PC-3 (cell line): ENCODE data around the gene WDFY3.

Experiments used
- EZH2phosphoT487 ChIP-seq: fragments of 300-600 bp; sonication (generic); IDR thresholded peaks from 2 replicates; pipeline ENCODE4 v1.6.1; 2018; ENCODE audit warnings: mild to moderate bottlenecking, antibody characterized with exemption, low read length, borderline replicate concordance
- TF ChIP-seq, protein P1 (sequence below): fragments of 300-600 bp; sonication (generic); conservative IDR thresholded peaks from 2 replicates; pipeline ENCODE4 v1.5.1; 2017; ENCODE audit warnings: antibody characterized with exemption, low read depth, mild to moderate bottlenecking, low read length

DNA sequence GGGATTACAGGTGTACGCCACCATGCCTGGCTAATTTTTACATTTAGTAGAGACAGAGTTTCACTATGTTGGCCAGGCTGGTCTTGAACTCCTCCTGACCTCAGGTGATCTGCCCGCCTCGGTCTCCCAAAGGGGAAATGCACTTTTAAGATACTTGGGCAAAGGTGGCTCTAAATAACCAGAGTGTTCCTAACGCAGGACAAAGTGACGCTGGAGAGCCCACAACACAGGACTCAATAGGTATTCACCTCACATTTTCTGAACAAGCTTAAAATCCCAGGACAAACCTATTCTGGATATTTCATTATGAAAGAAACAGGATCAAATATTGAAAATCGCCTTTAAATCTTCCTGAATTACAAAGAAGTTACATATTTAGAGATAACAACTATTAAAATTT lies 69.0 kb downstream of the WDFY3 start:
- TF ChIP-seq, protein P1, sequence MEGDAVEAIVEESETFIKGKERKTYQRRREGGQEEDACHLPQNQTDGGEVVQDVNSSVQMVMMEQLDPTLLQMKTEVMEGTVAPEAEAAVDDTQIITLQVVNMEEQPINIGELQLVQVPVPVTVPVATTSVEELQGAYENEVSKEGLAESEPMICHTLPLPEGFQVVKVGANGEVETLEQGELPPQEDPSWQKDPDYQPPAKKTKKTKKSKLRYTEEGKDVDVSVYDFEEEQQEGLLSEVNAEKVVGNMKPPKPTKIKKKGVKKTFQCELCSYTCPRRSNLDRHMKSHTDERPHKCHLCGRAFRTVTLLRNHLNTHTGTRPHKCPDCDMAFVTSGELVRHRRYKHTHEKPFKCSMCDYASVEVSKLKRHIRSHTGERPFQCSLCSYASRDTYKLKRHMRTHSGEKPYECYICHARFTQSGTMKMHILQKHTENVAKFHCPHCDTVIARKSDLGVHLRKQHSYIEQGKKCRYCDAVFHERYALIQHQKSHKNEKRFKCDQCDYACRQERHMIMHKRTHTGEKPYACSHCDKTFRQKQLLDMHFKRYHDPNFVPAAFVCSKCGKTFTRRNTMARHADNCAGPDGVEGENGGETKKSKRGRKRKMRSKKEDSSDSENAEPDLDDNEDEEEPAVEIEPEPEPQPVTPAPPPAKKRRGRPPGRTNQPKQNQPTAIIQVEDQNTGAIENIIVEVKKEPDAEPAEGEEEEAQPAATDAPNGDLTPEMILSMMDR: no peak
- TF ChIP-seq EZH2phosphoT487: no peak
